PC-3 (cell line): ENCODE measurements around the gene NR4A3. TPM values are rescaled to one million over a fixed set of nuclear protein-coding genes. Genes with fewer than 3 reads are reported as not detected.

ENCODE experiments used
- ATAC-seq: fragments of 200-7000 bp; cut with Tn5 transposase; 2 replicates; pipeline ENCODE4 v1.9.1; 2020; ENCODE audit warnings: mild to moderate bottlenecking, moderate library complexity
- BruUV-seq: library from RNA; stranded (reverse); fragments of 400-500 nt; replicated peaks from 2 replicates; lab custom pipeline; 2021; lab: Mats Ljungman, UMichigan
- CTCF ChIA-PET: fragments of 300-600 bp; sonication (Branson Sonifier 250); formaldehyde crosslinking; loops from one replicate; lab custom pipeline; 2022; ENCODE audit warnings: antibody characterized with exemption; lab: Charles Lee
- POLR2A ChIA-PET: fragments of 300-600 bp; sonication (Branson Sonifier 250); formaldehyde crosslinking; loops from one replicate; lab custom pipeline; 2022; ENCODE audit warnings: antibody characterized with exemption; ENCODE audit not compliant: unreplicated experiment; lab: Charles Lee
- DNase-seq: peaks from one replicate; pipeline ENCODE4 v3.0.0-alpha.2; 2015
- H2AFZ ChIP-seq: fragments of 300-600 bp; sonication (generic); 2 replicates; pipeline ENCODE4 v1.6.0; 2016; ENCODE audit warnings: antibody characterized with exemption, low read length
- H3F3A ChIP-seq: fragments of 300-600 bp; sonication (generic); one replicate; pipeline ENCODE4 v1.6.0; 2017; ENCODE audit warnings: antibody characterized with exemption, low read length, control low read depth, mild to moderate bottlenecking; ENCODE audit not compliant: unreplicated experiment
- H3K27ac ChIP-seq: fragments of 300-600 bp; sonication (generic); 2 replicates; pipeline ENCODE4 v1.5.1; 2016; ENCODE audit warnings: mild to moderate bottlenecking, low read length
- H3K27me3 ChIP-seq: fragments of 300-600 bp; sonication (generic); 2 replicates; pipeline ENCODE4 v1.6.1; 2016; ENCODE audit warnings: low read length, mixed read lengths
- H3K36me3 ChIP-seq: fragments of 300-600 bp; sonication (generic); 2 replicates; pipeline ENCODE4 v1.6.1; 2016; ENCODE audit warnings: low read depth, mixed run types, low read length, mixed read lengths
- H3K4me1 ChIP-seq: fragments of 300-600 bp; sonication (generic); 2 replicates; pipeline ENCODE4 v1.5.1; 2016; ENCODE audit warnings: low read length; ENCODE audit not compliant: insufficient read depth
- H3K4me2 ChIP-seq: fragments of 300-600 bp; sonication (generic); 2 replicates; pipeline ENCODE4 v1.6.0; 2016; ENCODE audit warnings: low read length
- H3K4me3 ChIP-seq: fragments of 300-600 bp; sonication (generic); 2 replicates; pipeline ENCODE4 v1.5.1; 2016; ENCODE audit warnings: mild to moderate bottlenecking, low read length, mixed read lengths
- H3K79me2 ChIP-seq: fragments of 300-600 bp; sonication (generic); 2 replicates; pipeline ENCODE4 v1.6.1; 2017; ENCODE audit warnings: low read length, mixed read lengths
- H3K9ac ChIP-seq: fragments of 300-600 bp; sonication (generic); 2 replicates; pipeline ENCODE4 v1.6.0; 2016; ENCODE audit warnings: mild to moderate bottlenecking, low read length
- H3K9me2 ChIP-seq: fragments of 300-600 bp; sonication (generic); replicated peaks from 2 replicates; pipeline ENCODE4 v1.6.1; 2016; ENCODE audit warnings: mixed run types, low read length, mixed read lengths
- H3K9me3 ChIP-seq: fragments of 300-600 bp; sonication (generic); 2 replicates; pipeline ENCODE4 v1.6.1; 2016; ENCODE audit warnings: low read length, mixed read lengths
- H4K20me1 ChIP-seq: fragments of 300-600 bp; sonication (generic); 2 replicates; pipeline ENCODE4 v1.6.1; 2016; ENCODE audit warnings: low read length, mixed read lengths
- CTCF ChIP-seq: fragments of 300-600 bp; sonication (generic); conservative IDR thresholded peaks from 2 replicates; pipeline ENCODE4 v1.5.1; 2017; ENCODE audit warnings: antibody characterized with exemption, low read depth, mild to moderate bottlenecking, low read length
- EZH2 ChIP-seq: fragments of 300-600 bp; sonication (generic); IDR thresholded peaks from one replicate; pipeline ENCODE4 v1.6.1; 2017; ENCODE audit warnings: antibody characterized with exemption, mild to moderate bottlenecking, low read length; ENCODE audit not compliant: unreplicated experiment
- EZH2phosphoT487 ChIP-seq: fragments of 300-600 bp; sonication (generic); IDR thresholded peaks from 2 replicates; pipeline ENCODE4 v1.6.1; 2018; ENCODE audit warnings: mild to moderate bottlenecking, antibody characterized with exemption, low read length, borderline replicate concordance
- intact Hi-C: fragments of 100-400 bp; cut with micrococcal nuclease; formaldehyde crosslinking; loops from 2 replicates; pipeline ENCODE4 v1.9.0; 2023
- total RNA-seq: library from RNA; depleted of rRNA; stranded (reverse); fragments of >200 nt; gene quantifications from 2 replicates; pipeline ENCODE4 v1.2.3, GENCODE V29; 2014

The NR4A3 gene
- total RNA-seq, 1 experiment from 2014 or later, result 0.77 TPM

GRCh38 chr9:99828417-99829176, 6.9 kb downstream of the NR4A3 start:
- H3K27me3 ChIP-seq, result no peaks in the 10 kb centered on the region
- H3K4me1 ChIP-seq, result peaks cover 4% of the 10 kb centered on the region; the same call in 1 of the 2 replicates
- no peaks in the 10 kb centered on the region for H3K9me2 ChIP-seq
- no peak overlapping the region for H2AFZ ChIP-seq
- DNase-seq (no peak), ATAC-seq (no peak)
- H3K27ac ChIP-seq, result no peak overlapping the region
- no peak overlapping the region for H3K9ac ChIP-seq
- H3K4me3 ChIP-seq, result no peak overlapping the region
- no peaks in the 10 kb centered on the region for H3K9me3 ChIP-seq
- TF ChIP-seq CTCF, result no peak
- no peak for TF ChIP-seq EZH2phosphoT487
- no peak for TF ChIP-seq EZH2
- POLR2A ChIA-PET, result no interaction called here
- no peaks in the 10 kb centered on the region for H3K36me3 ChIP-seq
- no peaks in the 10 kb centered on the region for H3K79me2 ChIP-seq
- BruUV-seq, result no TSS peak
- intact Hi-C loops, result no loop called here
- H3F3A ChIP-seq, result no peaks in the 10 kb centered on the region
- H3K4me2 ChIP-seq, result no peak overlapping the region
- CTCF ChIA-PET, result no interaction called here
- no peaks in the 10 kb centered on the region for H4K20me1 ChIP-seq

DNA sequence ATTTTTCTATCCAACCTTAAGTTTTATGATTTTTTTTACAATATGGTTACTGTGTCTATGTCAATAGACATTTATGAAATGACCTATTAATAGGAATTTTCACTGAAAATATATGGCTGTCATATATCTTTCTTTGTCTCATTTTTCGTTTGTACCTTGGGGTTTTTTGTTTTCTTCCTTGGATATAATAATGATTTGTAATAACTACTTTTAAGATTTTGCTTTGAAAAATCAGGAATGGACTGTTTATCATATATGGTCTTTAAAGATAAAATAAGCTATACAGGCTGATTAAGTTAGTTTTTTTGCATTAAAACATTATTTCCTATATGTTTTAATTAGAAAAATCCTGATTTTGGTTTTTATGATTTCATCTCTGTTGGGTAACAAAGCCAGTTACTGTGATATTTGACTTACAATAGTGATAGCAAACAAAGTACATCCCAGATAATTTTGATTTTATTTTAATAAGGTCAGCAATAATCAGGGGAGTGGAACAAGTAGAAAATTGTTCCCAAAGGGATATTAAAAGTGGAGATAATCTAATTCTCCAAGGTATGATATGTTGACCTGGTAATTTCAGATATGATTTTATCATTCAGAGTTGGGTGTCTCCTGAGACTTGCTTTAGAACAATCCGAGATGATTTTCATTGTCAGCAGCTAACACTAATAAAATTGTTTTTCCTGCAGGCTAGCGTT, 10.3 kb downstream of the NR4A3 start:
- Histone ChIP-seq H3K4me1 (no peaks in the 10 kb centered on the region), H3K9ac (no peak overlapping the region), H2AFZ (no peak overlapping the region), H3F3A (no peaks in the 10 kb centered on the region), H3K79me2 (no peaks in the 10 kb centered on the region), H4K20me1 (no peaks in the 10 kb centered on the region), H3K27me3 (no peaks in the 10 kb centered on the region), H3K9me3 (no peaks in the 10 kb centered on the region), H3K4me3 (no peak overlapping the region), H3K9me2 (no peaks in the 10 kb centered on the region), H3K27ac (no peak overlapping the region), H3K4me2 (no peak overlapping the region), H3K36me3 (no peaks in the 10 kb centered on the region)
- ChIA-PET POLR2A (no interaction called here), CTCF (no interaction called here)
- ATAC-seq (no peak), DNase-seq (no peak)
- no TSS peak for BruUV-seq
- intact Hi-C loops, result no loop called here
- TF ChIP-seq EZH2 (no peak), CTCF (no peak), EZH2phosphoT487 (no peak)

- no peak overlapping the region for H2AFZ ChIP-seq
- no peaks in the 10 kb centered on the region for H3K27me3 ChIP-seq
- ChIA-PET CTCF (no interaction called here), POLR2A (no interaction called here)
- intact Hi-C loops, result no loop called here
- no peaks in the 10 kb centered on the region for H3F3A ChIP-seq
- no peak overlapping the region for H3K4me3 ChIP-seq
- DNase-seq, result no peak
- no peak for ATAC-seq
- H3K4me2 ChIP-seq, result no peak overlapping the region
- H3K79me2 ChIP-seq, result no peaks in the 10 kb centered on the region
- no peaks in the 10 kb centered on the region for H3K36me3 ChIP-seq
- no TSS peak for BruUV-seq
- no peak overlapping the region for H3K9ac ChIP-seq
- no peak overlapping the region for H3K27ac ChIP-seq
- no peaks in the 10 kb centered on the region for H4K20me1 ChIP-seq
- no peaks in the 10 kb centered on the region for H3K9me2 ChIP-seq
- H3K4me1 ChIP-seq, result no peaks in the 10 kb centered on the region
- TF ChIP-seq EZH2phosphoT487, result no peak
- no peak for TF ChIP-seq EZH2
- no peak for TF ChIP-seq CTCF
- H3K9me3 ChIP-seq, result no peaks in the 10 kb centered on the region
Measured at GRCh38 chr9:99832558-99832864, 10.8 kb downstream of the NR4A3 start.
